Stimulated activated CD4-positive, alpha-beta T cell treated with anti-CD3 and anti-CD28 coated beads, Interleukin-15, amount 100 ng/mL, for 24 hours (primary cell): Measurements from ENCODE around the gene CFAP52.
"Not testable (repeated sequence)": the region's sequence is repeated elsewhere in the genome, so short reads cannot be mapped to it uniquely, and the experiment has no call there.

Experiments
- DNase-seq: peaks from one replicate; pipeline ENCODE4 v3.0.0-alpha.2; 2020

CFAP52 gene

DNA sequence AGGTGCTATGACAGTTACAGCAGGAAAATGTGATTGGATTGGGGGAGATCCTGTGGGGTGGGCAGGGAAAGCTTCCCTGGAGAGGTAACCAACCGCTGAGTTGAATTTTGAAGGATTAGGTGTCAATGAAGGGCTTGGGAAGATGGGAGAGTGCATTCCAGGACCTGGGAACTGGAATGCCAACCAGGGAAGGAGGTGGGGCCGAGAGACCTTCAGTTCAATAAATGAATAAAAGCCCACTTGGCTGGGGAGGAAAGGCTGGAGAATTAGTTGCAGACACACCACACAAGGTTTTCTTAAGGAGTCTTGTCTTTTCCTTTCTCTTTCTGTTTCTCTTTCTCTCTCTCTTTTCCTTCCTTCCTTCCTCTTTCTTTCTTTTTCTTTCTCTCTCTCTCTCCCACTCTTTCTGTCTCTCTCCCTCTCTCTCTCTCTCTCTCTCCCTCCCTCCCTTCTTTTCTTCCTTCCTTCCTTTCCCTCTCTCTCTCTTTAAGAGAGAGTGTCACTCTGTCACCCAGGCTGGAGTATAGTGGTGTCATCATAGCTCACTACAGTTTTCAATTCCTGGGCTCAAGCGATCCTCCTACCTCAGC, 72.2 kb downstream of the CFAP52 start:
- no peak for DNase-seq

DNA sequence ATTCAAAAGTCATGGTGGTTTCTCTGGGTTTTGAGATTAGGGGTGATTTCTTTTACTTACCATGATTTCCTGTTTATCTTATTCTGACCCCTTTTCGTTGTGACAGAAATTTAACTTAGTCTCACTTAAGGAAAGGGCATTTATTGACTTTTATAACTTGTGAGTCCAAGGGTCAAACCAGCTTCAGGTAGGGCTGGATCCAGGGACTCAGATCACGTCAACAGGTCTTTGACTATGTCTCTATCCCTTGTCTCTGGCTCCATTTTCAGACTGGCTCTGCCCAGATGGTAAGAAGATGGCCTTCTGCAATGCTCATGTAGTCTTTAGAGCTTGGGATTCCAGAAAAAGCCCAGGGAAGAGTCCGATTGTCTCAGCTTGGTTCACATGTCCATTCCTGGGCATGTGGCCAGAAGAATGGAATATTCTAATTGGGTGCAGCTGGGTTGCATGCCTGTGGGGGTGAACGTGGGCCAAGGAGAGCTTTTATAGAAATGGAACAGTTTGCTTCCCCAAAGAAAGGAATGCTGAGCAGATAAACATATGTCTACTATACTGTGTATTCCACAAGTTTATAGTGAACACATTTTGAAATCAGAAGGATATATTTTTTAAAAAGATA, 82.3 kb downstream of the CFAP52 start:
- DNase-seq: no peak

DNA sequence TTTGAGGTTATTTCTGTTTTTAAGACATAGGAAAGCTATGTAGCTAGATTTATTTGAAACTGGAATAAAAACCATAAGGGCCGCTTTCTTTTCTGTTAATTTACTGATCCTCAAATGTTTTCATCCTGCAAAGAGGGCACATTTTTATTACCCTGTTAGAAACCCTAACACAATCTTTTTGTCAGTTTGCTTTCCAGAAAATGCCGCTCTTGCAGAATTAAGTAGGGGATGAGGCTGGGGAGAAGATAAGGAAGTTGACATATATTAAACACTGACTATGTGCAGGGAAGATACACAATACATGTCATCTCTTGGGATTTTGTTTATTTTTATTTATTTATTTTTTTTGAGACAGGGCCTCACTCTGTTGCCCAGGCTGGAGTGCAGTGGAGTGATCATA, 84.6 kb downstream of the CFAP52 start:
- DNase-seq: no peak

GRCh38 chr17:9663511-9663910, 87.1 kb downstream of the CFAP52 start:
- not testable (repeated sequence) for DNase-seq

DNA sequence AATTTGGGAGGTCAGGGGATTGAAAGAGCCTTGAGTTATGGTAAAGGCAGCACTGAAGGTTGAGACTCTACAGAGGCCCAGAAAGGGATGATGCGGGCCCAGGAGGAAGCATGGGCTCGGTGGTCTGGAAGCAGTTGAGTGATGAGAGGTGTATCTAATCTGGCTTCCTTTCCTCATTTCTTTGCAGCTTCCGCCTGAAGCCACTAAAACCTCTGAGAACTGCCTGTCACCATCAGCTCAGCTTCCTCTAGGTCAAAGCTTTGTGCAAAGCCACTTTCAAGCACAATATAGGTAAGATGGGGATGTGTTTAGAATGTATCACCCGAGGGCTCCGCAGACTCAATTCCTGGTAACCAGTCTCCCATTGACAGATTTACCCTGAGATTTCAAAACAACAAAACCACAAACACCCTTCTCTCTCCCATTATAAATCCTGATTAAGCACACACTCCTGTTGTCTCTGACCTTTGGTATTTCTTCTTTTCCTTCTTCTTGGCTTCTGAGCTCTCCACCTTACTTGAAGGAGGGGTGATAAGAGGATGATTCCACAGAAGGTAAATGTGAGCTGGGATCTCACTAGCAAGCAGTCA, 90.1 kb downstream of the CFAP52 start:
- DNase-seq: no peak

DNA sequence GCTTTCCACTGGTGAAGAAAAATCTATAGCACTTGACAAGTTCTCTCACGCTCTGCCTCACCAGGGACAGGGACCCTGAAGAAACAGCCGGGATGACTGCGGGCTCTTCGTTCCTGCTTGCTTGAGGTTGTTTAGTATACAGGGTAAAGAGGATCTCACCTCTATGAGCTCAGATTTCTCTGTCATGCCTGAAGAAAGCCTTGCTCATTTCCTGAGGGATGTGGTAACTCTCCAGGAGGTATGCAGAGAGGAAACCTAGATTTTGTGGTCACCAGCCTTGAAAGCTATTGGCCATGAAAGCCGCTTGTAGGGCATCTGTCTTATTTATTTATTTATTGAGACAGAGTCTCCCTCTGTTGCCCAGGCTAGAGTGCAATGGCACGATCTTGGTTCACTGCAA, 92.1 kb downstream of the CFAP52 start:
- DNase-seq: no peak

GRCh38 chr17:9669551-9670008, 93.1 kb downstream of the CFAP52 start:
- no peak for DNase-seq

DNA sequence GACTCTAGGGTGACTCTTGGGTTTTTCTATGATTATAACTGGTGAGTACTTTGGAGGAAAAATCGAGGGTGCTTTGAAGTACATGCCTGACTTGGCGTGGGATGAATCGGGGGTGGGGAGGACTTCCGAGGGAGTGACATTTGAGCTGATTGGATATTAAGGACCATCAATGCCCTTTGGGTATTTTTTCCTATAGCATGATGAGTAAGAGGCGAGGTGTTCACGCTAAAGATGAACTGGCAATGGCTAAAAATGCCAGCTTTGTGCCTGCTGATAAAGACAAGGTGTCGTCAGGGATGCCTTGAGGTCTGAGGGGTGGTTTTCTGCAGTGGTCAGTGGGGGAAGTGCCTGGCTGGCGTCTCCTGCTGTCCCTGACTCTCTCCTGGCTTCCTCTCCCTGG, 94.2 kb downstream of the CFAP52 start:
- no peak for DNase-seq

- no peak for DNase-seq
Measured at GRCh38 chr17:9671559-9671958, 95.1 kb downstream of the CFAP52 start.

GRCh38 chr17:9672266-9672665, 95.8 kb downstream of the CFAP52 start:
- DNase-seq: no peak

- no peak for DNase-seq
Measured at GRCh38 chr17:9672691-9673090, 96.2 kb downstream of the CFAP52 start.

DNA sequence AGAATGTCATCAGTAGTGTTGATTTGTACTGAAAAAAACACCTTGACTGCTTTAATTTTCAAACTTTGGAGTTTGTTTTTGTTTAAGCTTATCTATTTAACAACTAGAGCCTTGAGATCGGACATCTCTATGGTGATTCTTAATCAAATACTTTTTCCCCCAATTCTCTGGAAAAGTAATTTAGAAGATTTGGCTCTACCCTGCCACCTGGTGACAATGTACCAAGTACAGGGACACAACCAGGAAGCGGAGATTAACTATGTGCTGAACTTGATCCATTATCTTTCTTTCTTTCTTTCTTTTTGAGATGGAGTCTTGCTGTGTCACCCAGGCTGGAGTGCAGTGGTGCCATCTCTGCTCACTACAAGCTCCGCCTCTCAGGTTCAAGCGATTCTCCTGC, 99.6 kb downstream of the CFAP52 start:
- no peak for DNase-seq

DNA sequence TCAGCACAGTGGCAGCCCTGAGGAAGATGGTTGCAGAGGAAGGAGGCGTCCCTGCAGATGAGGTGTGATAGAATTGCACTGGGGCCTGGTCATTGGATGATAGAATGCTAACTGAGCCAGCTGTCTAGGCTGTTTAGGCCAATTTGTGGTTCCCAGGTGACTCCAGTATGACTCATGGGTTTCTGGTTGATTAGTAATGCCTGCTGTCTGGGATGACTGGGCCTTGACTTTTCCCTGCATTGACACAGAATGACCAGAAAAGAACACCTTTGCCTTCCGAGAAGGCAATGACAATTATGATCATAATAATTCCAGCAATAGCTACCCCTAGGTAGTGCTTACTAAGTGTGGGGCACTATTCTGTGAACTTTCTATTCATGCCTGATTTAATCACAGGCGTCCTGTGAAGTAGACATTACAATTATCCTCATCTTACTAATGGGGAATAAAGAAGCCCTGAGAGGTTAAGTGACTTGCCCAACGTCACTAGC, 100.4 kb downstream of the CFAP52 start:
- peak; percentile 32 for DNase-seq

GRCh38 chr17:9677411-9677810, 101.0 kb downstream of the CFAP52 start:
- DNase-seq: no peak

- DNase-seq: no peak
Measured at GRCh38 chr17:9677896-9678295, 101.5 kb downstream of the CFAP52 start.

DNA sequence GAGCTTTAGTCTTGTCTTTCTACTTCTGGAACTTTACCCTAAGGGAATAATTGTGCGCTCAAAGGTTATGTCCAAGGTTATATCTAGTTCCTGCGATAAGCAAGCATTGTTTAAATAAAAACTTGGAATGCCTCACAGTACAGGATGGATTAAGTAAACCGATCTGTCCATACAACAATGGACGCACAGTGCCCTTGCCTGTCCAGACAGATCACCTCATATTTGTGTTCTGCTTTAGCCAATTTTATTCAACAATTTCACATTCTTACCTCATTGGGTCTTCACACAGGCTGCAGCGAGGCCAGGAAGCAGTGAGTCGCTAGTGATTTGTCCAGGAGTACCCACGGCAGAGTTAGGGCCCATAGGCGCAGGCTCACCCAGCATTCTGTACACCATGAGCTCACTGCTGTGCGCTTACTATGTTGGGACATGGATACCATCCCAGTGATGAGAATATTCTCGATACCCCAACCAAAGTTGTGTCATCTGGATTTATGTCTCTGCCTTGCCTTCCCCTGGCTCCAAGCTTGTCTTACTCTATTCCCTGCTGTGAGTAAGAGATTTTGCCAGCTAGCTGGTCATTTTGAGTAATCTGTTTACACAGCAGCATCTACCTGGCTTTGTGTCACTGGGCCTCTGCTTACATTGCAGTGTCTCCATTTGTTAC, 108.6 kb downstream of the CFAP52 start:
- DNase-seq: no peak
